Non-pigmented ciliary epithelial cell (primary cell): ENCODE results near the gene AKAP13.
A peak's percentile ranks its signal among the peaks of the same experiment; 100 is the strongest.
"Not testable (repeated sequence)": the region's sequence is repeated elsewhere in the genome, so short reads cannot be mapped to it uniquely, and the experiment has no call there.

Experiments used
- DNase-seq: peaks from one replicate; pipeline ENCODE4 v3.0.0-alpha.2; 2010; ENCODE audit warnings: low read depth

The AKAP13 gene

GRCh38 chr15:85623315-85624049, 243.1 kb downstream of the AKAP13 start:
- DNase-seq: no peak

- DNase-seq: no peak
Measured at GRCh38 chr15:85624291-85624801, 243.9 kb downstream of the AKAP13 start.

GRCh38 chr15:85625166-85625830, 244.9 kb downstream of the AKAP13 start:
- no peak for DNase-seq

GRCh38 chr15:85625856-85626255, 245.5 kb downstream of the AKAP13 start:
- peak; percentile 82 for DNase-seq

- no peak for DNase-seq
Measured at GRCh38 chr15:85627213-85627935, 247.0 kb downstream of the AKAP13 start.

GRCh38 chr15:85630311-85630710, 249.9 kb downstream of the AKAP13 start:
- no peak for DNase-seq

- no peak for DNase-seq
Measured at GRCh38 chr15:85631018-85631417, 250.6 kb downstream of the AKAP13 start.

GRCh38 chr15:85632014-85632413, 251.6 kb downstream of the AKAP13 start:
- DNase-seq: no peak

GRCh38 chr15:85633859-85634258, 253.5 kb downstream of the AKAP13 start:
- DNase-seq: no peak

- no peak for DNase-seq
Measured at GRCh38 chr15:85636351-85636750, 255.9 kb downstream of the AKAP13 start.

- no peak for DNase-seq
Measured at GRCh38 chr15:85639752-85640381, 259.5 kb downstream of the AKAP13 start.

- DNase-seq: no peak
Measured at GRCh38 chr15:85642065-85642692, 261.8 kb downstream of the AKAP13 start.

GRCh38 chr15:85642693-85643066, 262.3 kb downstream of the AKAP13 start:
- no peak for DNase-seq

- peak; percentile 81 for DNase-seq
Measured at GRCh38 chr15:85646538-85647091, 266.2 kb downstream of the AKAP13 start.

GRCh38 chr15:85649372-85649771, 269.0 kb downstream of the AKAP13 start:
- DNase-seq: no peak

- no peak for DNase-seq
Measured at GRCh38 chr15:85651548-85651947, 271.1 kb downstream of the AKAP13 start.

GRCh38 chr15:85652457-85652856, 272.1 kb downstream of the AKAP13 start:
- no peak for DNase-seq

GRCh38 chr15:85657132-85657531, 276.7 kb downstream of the AKAP13 start:
- no peak for DNase-seq

GRCh38 chr15:85658816-85659215, 278.4 kb downstream of the AKAP13 start:
- no peak for DNase-seq

- no peak for DNase-seq
Measured at GRCh38 chr15:85661859-85662258, 281.5 kb downstream of the AKAP13 start.

GRCh38 chr15:85665677-85666076, 285.3 kb downstream of the AKAP13 start:
- not testable (repeated sequence) for DNase-seq
